BE2C (cell line): ENCODE data around the gene RABAC1.

ENCODE experiments used
- DNase-seq: peaks from one replicate; pipeline ENCODE4 v3.0.0-alpha.2; 2020
- H3K27me3 ChIP-seq: fragments of 250-450 bp; sonication (Bioruptor Pico); 2 replicates; pipeline ENCODE4 v1.5.1; 2020; ENCODE audit warnings: mild to moderate bottlenecking
- H3K36me3 ChIP-seq: fragments of 250-450 bp; sonication (Bioruptor Pico); 2 replicates; pipeline ENCODE4 v1.5.1; 2020; ENCODE audit warnings: mild to moderate bottlenecking
- H3K4me1 ChIP-seq: fragments of 250-450 bp; sonication (Bioruptor Pico); 2 replicates; pipeline ENCODE4 v1.5.1; 2020
- H3K4me3 ChIP-seq: 2 replicates; pipeline ENCODE4 v1.5.1; 2011; ENCODE audit warnings: low read depth, low read length
- H3K9me3 ChIP-seq: fragments of 250-450 bp; sonication (Bioruptor Pico); 2 replicates; pipeline ENCODE4 v1.5.1; 2020
- TF ChIP-seq, protein P1 (sequence below): IDR thresholded peaks from 2 replicates; pipeline ENCODE4 v1.5.1; 2012; ENCODE audit warnings: mild to moderate bottlenecking, low read depth, low read length

Gene RABAC1

GRCh38 chr19:41990028-41990427 lies 30.9 kb upstream of the RABAC1 start:
- DNase-seq = no peak
- H3K4me3 ChIP-seq = no peak overlapping the region
- H3K36me3 ChIP-seq = peaks cover 58% of the 10 kb centered on the region
- TF ChIP-seq, protein P1, sequence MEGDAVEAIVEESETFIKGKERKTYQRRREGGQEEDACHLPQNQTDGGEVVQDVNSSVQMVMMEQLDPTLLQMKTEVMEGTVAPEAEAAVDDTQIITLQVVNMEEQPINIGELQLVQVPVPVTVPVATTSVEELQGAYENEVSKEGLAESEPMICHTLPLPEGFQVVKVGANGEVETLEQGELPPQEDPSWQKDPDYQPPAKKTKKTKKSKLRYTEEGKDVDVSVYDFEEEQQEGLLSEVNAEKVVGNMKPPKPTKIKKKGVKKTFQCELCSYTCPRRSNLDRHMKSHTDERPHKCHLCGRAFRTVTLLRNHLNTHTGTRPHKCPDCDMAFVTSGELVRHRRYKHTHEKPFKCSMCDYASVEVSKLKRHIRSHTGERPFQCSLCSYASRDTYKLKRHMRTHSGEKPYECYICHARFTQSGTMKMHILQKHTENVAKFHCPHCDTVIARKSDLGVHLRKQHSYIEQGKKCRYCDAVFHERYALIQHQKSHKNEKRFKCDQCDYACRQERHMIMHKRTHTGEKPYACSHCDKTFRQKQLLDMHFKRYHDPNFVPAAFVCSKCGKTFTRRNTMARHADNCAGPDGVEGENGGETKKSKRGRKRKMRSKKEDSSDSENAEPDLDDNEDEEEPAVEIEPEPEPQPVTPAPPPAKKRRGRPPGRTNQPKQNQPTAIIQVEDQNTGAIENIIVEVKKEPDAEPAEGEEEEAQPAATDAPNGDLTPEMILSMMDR = no peak
- no peaks in the 10 kb centered on the region for H3K9me3 ChIP-seq
- H3K4me1 ChIP-seq = peaks cover 9% of the 10 kb centered on the region
- H3K27me3 ChIP-seq = no peaks in the 10 kb centered on the region

DNA sequence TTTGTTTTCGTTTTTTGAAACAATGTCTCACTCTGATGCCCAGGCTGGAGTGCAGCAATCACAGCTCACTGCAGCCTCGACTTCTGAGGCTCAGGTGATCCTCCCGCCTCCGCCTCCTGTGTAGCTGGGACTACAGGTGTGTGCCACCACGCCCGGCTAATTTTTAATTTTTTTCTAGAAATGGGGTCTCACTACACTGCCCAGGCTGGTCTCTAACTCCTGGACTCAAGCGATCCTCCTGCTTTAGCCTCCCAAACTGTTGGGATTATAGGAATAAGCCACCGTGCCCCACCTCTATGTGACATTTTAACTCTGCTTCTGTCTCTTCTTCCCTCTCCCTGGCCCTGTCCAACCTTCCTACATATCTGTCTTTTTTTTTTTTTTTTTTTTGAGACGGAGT lies 29.8 kb upstream of the RABAC1 start:
- Histone ChIP-seq H3K27me3 (no peaks in the 10 kb centered on the region), H3K4me1 (peaks cover 4% of the 10 kb centered on the region; the same call in 1 of the 2 replicates), H3K9me3 (no peaks in the 10 kb centered on the region), H3K36me3 (peaks cover 69% of the 10 kb centered on the region), H3K4me3 (no peak overlapping the region)
- TF ChIP-seq, protein P1 = no peak
- no peak for DNase-seq

DNA sequence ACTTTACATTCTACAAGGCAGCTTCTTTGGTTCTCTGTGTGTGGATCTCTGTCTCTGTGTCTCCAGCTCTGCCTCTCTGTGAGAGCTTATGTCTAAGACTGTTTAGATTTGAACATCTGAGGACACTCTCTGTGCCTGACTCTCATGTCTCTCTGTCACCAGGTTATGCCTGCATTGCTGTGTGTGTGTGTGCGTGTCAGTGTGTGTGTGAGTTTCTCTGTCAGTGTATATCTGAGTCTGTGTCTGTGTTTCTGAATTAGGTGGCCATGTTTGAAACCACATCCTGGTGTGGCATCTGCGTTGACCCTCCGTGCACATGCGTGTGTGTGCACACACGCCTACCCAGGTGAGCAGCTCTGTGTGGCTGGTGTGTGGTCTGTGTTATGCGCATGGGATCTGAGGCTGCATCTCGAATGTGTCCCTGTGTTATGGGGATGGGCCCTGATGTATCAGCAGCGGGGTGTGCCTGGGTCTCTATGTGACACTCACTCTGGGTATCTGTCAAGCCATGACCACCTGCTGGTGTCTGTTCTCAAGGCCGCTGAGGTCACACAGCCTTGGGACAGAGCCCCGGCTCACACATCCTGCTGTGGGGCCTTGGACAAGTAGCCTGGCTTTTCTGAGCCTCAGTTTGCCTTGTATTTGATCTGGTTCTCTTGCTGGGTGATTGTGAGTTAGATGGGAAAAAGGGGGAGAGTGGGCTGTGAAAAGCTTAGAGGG lies 28.2 kb upstream of the RABAC1 start:
- no peak for DNase-seq
- TF ChIP-seq, protein P1 = no peak
- Histone ChIP-seq H3K4me3 (no peak overlapping the region), H3K27me3 (no peaks in the 10 kb centered on the region), H3K9me3 (no peaks in the 10 kb centered on the region), H3K4me1 (peaks cover 2% of the 10 kb centered on the region; the same call in 1 of the 2 replicates), H3K36me3 (peaks cover 78% of the 10 kb centered on the region)

- Histone ChIP-seq H3K36me3 (peaks cover 93% of the 10 kb centered on the region), H3K4me3 (no peak overlapping the region), H3K9me3 (no peaks in the 10 kb centered on the region), H3K27me3 (no peaks in the 10 kb centered on the region), H3K4me1 (no peaks in the 10 kb centered on the region)
- DNase-seq = no peak
- TF ChIP-seq, protein P1 = no peak
Measured at GRCh38 chr19:41984961-41985360, 25.8 kb upstream of the RABAC1 start.

DNA sequence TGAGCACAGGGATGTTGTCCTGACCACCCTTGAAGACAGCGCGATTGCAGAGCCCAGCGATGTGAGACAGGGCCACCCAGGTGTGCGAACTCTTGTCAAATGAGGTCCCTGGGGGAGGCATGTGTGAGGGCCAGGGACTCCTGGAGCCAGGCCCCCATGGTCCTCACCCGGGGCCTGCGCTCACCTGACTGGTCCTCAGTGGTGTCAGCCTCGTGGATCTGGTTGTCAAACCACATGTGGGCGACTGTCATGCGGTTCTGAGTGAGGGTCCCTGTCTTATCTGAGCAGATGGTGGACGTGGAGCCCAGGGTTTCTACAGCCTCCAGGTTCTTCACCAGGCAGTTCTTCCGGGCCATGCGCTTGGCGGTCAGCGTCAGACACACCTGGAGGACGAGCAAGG lies 22.6 kb upstream of the RABAC1 start:
- Histone ChIP-seq H3K36me3 (peaks cover 96% of the 10 kb centered on the region), H3K9me3 (no peaks in the 10 kb centered on the region), H3K4me1 (no peaks in the 10 kb centered on the region), H3K4me3 (no peak overlapping the region), H3K27me3 (no peaks in the 10 kb centered on the region)
- TF ChIP-seq, protein P1 = no peak
- DNase-seq = no peak

- H3K4me1 ChIP-seq = no peaks in the 10 kb centered on the region
- H3K36me3 ChIP-seq = peaks cover 93% of the 10 kb centered on the region
- no peak overlapping the region for H3K4me3 ChIP-seq
- DNase-seq = no peak
- no peaks in the 10 kb centered on the region for H3K9me3 ChIP-seq
- no peaks in the 10 kb centered on the region for H3K27me3 ChIP-seq
- TF ChIP-seq, protein P1 = no peak
Measured at GRCh38 chr19:41978470-41978869, 19.3 kb upstream of the RABAC1 start.
